Limb (tissue), 2 donors: ENCODE results near the gene GFOD1.
A peak's percentile ranks its signal among the peaks of the same experiment; 100 is the strongest.
"Not testable (repeated sequence)": the region's sequence is repeated elsewhere in the genome, so short reads cannot be mapped to it uniquely, and the experiment has no call there.

ENCODE experiments used
- DNase-seq, 2 donors: peaks; one replicate each; pipeline ENCODE4 v3.0.0-alpha.2; 2016; ENCODE audit errors: extremely low spot score in 2 of 2

The GFOD1 gene

DNA sequence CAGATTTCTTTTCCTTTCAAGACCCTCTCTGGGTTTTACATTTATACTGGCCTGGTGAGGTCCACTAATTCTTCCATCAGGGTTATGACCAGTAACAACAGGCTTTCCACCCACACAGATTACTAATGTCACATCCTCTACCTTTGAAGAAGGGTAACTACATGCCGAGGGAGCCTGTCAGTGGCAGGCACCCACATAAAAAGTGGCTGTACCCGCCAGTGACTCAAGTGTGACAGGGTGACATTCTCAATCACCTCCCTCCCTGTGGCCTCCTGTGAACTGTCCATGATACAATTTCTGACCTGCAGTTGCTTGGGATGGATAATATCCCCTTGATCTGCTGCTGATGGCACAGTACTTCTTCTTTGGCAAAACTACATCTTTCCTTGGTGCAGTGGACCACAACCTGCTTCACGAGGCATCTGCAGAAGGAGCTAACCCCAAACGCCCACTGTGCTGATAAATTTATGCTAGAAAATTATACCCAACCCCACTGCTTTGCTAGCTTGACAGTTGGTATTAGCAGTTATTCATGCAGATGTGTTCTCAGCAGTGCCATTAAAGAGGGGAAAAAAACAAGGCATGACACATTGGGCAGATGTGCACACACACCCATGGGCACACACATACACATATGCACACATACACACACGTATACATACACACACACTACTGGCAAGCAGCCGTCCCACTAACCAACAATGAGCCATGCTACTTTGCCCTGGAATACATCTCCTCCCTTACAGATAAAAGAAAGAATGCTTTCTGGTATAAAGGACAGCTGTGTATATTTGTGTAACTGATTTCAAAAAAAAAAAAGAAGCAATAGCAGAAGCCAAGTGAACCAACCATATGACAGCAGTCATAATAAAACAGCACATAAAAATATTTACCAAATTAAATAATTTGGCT is 20.8 kb downstream of the GFOD1 start:
- peak in 1 of 2 donors; percentile 16 for DNase-seq

GRCh38 chr6:13465734-13466133 is 21.7 kb downstream of the GFOD1 start:
- no peak for DNase-seq

- peak in 1 of 2 donors; percentile 21 for DNase-seq
Observed at GRCh38 chr6:13463941-13464340, 23.5 kb downstream of the GFOD1 start.

DNA sequence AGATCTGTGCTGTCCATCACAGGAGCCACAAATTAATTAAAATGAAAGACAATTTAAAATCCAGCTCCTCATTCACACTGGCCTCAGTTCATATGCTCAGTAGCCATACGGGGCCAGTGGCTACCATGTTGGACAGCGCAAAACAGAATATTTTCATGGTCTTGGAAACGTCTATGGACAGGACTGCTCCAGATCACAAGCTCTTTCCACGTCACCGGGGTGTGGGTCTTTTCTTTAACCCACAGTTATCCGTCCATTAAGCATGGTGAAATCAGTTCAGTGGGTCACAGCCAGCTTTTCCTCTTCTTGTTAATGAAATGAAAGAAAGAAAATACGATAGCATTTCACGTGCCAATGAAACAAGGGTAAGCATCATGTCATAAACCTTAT is 24.1 kb downstream of the GFOD1 start:
- no peak for DNase-seq

DNA sequence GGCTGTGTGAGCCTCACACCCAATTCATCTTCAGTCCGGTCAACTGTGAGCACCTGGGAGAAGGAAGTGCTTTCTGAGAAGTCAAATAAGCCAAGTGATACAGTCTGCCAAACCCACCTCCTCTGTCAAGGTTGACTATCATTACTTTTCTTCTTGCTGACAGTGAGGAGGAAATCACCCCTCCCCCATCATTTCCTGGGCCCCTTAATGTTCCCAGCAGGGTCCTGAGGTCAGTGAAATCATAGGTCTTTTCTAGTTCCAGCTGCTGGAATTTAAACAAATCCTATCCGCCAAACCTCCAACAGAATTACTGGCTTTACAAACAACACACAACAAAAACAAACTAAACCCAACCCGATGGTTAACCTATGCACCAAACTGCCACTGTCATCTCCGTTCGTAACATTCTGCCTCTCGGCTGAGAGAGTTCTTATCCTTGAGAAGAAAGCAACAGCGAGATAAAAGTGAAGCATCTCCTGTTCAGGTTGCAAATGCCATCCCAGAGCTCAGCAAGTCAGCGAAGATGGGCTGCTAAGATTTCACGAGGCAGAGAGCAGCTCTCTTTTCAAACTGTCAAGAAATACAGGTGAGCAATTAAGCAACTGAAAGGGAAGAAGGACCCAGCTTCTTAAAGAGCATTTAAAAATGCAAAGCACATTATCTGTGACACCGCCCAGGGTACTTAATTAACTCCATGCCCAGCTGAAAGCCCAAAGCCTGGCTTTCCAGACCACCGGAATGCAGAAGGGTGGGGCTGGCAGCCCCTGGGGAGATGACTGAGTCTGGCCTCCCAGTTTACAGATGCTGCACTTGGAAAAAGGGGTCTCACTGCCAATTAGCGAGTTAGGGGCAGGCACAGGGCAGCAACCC is 24.7 kb downstream of the GFOD1 start:
- DNase-seq = peak in 1 of 2 donors; percentile 34

DNA sequence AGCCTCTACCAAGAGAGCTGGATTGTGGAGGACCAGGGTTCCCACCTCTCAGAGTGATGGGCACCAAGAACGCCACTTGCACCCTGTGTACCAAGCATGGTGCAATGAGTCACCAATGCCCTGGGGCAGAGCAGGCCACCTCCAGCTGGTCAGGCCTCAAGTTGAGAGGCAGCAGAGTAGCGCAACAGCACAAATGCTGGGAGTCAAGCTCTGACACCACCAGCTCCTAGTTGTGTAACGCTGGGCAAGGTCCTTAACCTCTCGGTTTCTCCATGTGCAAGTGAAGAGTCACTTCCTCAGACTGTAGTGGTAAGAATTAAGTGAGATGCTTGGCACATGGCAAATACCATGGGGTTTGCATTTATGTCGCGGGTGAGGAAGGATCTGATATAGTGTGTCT is 25.6 kb downstream of the GFOD1 start:
- no peak for DNase-seq

DNA sequence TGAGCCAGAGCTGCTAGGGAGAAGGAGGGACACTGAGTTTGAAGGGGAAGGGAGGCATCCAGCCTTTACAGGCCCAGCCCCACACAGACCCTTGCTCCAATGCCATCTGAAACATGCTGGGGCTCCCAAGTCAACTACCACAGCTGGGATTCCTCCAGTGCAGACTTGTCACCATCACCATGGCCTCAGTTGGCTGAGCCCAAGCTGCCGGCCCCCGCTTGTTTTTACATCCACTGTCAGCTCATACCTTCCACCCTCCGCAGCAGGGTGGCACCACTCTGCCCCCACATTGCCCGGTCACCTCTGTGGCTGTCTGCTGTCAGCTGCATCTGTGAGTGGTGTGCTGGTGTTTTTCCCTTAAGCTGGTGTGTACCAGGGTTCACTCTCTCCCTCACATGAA is 26.1 kb downstream of the GFOD1 start:
- DNase-seq = no peak

GRCh38 chr6:13460289-13460688 is 27.1 kb downstream of the GFOD1 start:
- DNase-seq = not testable (repeated sequence)

GRCh38 chr6:13457577-13457976 is 29.8 kb downstream of the GFOD1 start:
- DNase-seq = peak in 1 of 2 donors; percentile 33

- no peak for DNase-seq
Observed at GRCh38 chr6:13455552-13455966, 31.8 kb downstream of the GFOD1 start.

- peak in 1 of 2 donors; percentile 44 for DNase-seq
Observed at GRCh38 chr6:13454286-13455221, 32.8 kb downstream of the GFOD1 start.

DNA sequence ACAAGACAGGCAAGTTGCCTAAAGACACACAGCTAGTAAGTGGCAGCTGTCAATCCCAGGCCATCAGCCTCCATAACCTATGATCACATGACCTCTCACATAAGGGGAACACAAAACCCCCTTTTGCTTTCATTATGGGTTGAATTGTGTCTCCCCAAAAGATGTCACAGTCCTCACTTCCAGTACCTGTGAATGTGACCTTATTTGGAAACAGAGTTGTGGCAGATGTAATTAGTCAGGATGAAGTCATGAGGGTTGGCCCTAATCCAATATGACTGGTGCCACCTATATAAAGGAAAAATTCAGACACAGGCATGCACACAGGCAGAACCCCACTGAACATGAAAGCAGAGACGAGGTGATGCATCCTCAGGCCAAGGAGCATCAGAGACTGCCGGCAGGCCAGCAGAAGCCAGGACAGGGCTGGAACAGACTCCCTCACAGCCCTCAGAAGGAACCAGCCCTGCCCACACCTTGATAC is 33.6 kb downstream of the GFOD1 start:
- DNase-seq = no peak

GRCh38 chr6:13453153-13453552 is 34.2 kb downstream of the GFOD1 start:
- no peak for DNase-seq

DNA sequence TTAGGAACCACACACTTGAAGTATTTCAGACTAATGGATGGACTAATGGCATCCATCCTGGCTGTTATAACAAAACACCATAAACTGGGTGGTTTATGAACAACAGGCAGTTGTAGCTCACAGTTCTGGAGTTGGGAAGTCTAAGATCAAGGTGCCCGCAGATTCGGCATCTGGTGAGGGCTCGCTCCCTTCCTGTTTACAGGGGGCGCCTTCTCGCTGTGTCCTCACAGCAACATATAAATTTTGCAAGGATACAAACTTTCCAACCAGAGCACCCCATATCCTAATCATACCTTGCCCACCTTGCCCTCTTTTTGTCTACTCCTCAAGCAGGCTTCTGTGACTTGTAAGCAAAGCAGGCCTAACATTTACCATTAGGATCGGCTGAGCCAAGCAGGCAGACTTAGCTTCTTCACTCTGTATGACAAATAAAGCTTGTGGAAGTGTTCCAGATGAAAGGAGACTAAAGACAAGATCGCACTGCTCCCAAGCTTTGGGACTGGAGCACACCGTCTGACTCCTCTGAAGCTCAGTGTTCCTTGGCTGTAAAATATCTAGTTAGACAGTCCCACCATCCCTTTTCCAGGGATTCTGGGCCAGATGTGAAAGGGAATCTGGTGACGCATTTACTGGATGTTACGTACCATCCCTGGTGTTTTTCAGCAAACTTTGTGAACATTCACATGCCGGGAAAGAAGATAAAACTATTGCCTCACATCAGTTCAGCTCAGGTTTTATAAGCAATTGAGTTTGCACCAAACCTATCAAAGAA is 34.9 kb downstream of the GFOD1 start:
- peak in 1 of 2 donors; percentile 15 for DNase-seq

DNA sequence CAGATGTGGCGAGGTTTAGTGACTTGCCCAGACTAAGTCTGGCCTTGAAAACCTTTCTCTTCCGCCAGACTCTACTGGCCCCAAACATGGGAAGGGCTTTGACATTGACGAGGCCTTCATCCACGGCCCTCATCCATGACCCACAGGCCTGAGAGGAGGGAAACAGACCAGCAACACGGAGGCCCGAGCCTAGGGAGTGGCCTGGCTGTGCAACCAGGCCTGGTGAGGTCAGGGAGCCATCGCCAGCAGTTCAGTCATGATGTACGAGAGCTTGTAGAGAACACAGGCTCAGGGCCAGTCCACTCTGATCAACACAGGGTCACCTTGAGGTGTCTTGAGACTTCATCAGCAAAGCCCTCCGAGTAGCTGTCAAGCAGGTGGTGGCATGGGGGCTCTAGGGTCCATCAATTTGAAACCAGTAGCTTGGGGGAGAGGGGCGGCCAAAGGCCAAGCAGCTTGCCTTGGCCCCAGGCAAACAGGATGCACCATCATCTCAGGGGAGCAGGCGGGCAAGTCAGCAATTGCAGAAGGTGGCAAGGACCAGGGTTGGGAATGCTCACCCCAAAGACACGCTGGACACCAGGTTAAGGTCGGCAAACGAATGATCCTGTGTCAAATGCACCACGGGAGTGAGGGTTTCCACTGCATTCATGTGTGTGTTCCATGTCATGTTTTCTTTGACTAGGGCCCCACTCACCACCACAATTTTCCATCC is 36.1 kb downstream of the GFOD1 start:
- peak in 1 of 2 donors; percentile 24 for DNase-seq

DNA sequence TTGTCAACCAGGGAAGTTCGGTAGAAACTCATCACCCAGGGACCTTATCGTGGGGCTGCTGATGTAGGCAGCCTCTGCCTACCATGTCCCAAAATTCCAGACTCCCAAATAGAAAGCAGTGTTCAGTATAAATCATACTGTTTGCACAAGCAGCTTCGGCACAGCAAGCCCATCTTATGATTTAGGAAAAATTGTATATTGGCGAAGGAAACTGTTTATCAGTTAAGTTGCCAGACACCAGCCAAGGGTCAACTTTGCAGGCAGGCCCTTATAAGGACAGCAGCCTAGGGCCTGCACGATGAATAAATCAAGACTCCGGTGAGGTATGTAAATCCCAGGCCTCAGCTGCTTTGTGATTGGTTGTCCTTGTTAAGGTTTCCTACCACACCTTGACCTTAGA is 36.8 kb downstream of the GFOD1 start:
- no peak for DNase-seq

- no peak for DNase-seq
Observed at GRCh38 chr6:13447949-13448724, 39.3 kb downstream of the GFOD1 start.

GRCh38 chr6:13446381-13446780 is 41.0 kb downstream of the GFOD1 start:
- no peak for DNase-seq

GRCh38 chr6:13445744-13446115 is 41.7 kb downstream of the GFOD1 start:
- DNase-seq = no peak
